HEK293 (cell line): ENCODE results near the gene EXT2.

ENCODE experiments used
- CTCF ChIP-seq: fragments of 450-650 bp; formaldehyde crosslinking; IDR thresholded peaks from 2 replicates; pipeline ENCODE4 v1.5.1; 2016; ENCODE audit warnings: missing biosample characterization, missing genetic modification characterization
- PBX3 ChIP-seq: sonication (generic); formaldehyde crosslinking; IDR thresholded peaks from 2 replicates; pipeline ENCODE4 v1.8.1; 2022; ENCODE audit warnings: mild to moderate bottlenecking, moderate library complexity, missing genetic modification reagents
- YY1 ChIP-seq: fragments of 450-650 bp; formaldehyde crosslinking; IDR thresholded peaks from 2 replicates; pipeline ENCODE4 v1.5.1; 2018; ENCODE audit warnings: missing biosample characterization, missing genetic modification characterization
- ZNF169 ChIP-seq: fragments of 450-650 bp; formaldehyde crosslinking; IDR thresholded peaks from 2 replicates; pipeline ENCODE4 v1.5.1; 2016; ENCODE audit warnings: missing biosample characterization, missing genetic modification characterization
- ZNF830 ChIP-seq: fragments of 450-650 bp; IDR thresholded peaks from 2 replicates; pipeline ENCODE4 v1.5.0; 2018; ENCODE audit warnings: missing biosample characterization, missing genetic modification characterization, low read depth, mild to moderate bottlenecking, moderate library complexity

GRCh38 chr11:44143987-44144909 is 48.8 kb downstream of the EXT2 start:
- TF ChIP-seq ZNF830 (tag by site-specific recombination) = no peak
- no peak for TF ChIP-seq YY1 (tag by site-specific recombination)
- TF ChIP-seq CTCF (tag by site-specific recombination) = no peak
- TF ChIP-seq PBX3 (CRISPR knock-in tag) = no peak
- no peak for TF ChIP-seq ZNF169 (tag by site-specific recombination)
